ENCODE measurements around the gene ZBTB20. TPM values are rescaled to one million over a fixed set of nuclear protein-coding genes. Genes with fewer than 3 reads are reported as not detected.

ZBTB20 gene
- total and polyA plus RNA-seq, 2 of the 4 experiments (the other 2 are of a cell fraction): 0.75 to 14.7 TPM

DNA sequence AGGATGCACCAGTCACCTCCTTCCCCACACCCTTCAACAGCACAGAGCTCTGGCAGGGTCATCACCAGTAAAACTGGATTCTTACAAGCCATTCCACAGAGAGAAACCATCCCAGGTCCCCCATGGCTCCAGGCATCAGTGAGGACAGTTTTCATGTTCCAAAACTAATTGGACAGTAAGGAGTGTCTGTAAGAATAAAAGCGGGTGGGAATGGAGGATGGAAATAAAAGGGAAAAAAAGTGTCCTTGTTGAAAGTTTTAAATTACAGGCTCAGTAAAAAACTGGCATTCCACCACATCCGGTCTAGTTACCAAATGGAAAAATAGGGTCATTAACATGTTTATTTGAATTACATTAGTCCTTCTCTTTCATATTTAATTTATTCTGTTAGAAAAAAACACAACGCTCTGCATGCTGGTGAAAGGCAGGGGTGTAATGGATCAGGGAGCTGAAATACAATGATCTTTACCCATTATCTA, 735.9 kb downstream of the ZBTB20 start:
- intact Hi-C loops (cut with micrococcal nuclease): loop anchor here (5.0 kb wide), 1 partner anchor 44 kb away; no protein-coding TSS in a partner anchor
- peak; percentile 28; the same call in 1 of the 2 replicates for ATAC-seq (ENCODE audit: low read depth)

More for the DNA sequence above, 735.9 kb downstream of the ZBTB20 start:
- H2BK20ac ChIP-seq (ENCODE audit: low read depth, low read length): peak overlapping the region; percentile 16; the same call in 1 of the 2 replicates
- H3K18ac ChIP-seq (ENCODE audit: low read depth, low read length): 0 out of 2 replicates have a peak overlapping the region, but pooled peaks have one; percentile 5
- peaks cover 16% of the 10 kb centered on the region for H3K4me1 ChIP-seq (ENCODE audit: control insufficient read depth, insufficient read depth, low read length)
- peaks cover 11% of the 10 kb centered on the region; the same call in 1 of the 2 replicates for H3K9me1 ChIP-seq (ENCODE audit: insufficient read depth, low read length)
- H2AK5ac ChIP-seq (ENCODE audit: low read depth, low read length): peak overlapping the region; percentile 25; the same call in 1 of the 2 replicates
- no peak overlapping the region for H3K23ac ChIP-seq (ENCODE audit: low read depth, low read length)
- peak; percentile 59 for DNase-seq
- no peak overlapping the region for H3K9ac ChIP-seq (ENCODE audit: low read depth, low read length)
- no peak overlapping the region; the same call in 1 of the 3 replicates for H2BK15ac ChIP-seq (ENCODE audit: low read depth, low read length)
- peaks cover 12 to 32% of the 10 kb centered on the region in 2 experiments for H3K79me1 ChIP-seq (ENCODE audit: low read depth in 1 of 2, low read length in 2 of 2)
- no peak overlapping the region for H2BK5ac ChIP-seq (ENCODE audit: low read depth, low read length, poor library complexity, severe bottlenecking)
- dilution Hi-C loops (cut with HindIII; ENCODE audit: low sequenced_read_pairs, unreplicated experiment) (no loop called here), in situ Hi-C loops (cut with MboI; ENCODE audit: low sequenced_read_pairs) (no loop called here)
- H4K5ac ChIP-seq (ENCODE audit: low read depth, low read length): no peak overlapping the region
- POLR2A ChIA-PET (ENCODE audit: unreplicated experiment): no interaction called here
- peak overlapping the region; percentile 45; the same call in 1 of the 2 replicates for H4K91ac ChIP-seq (ENCODE audit: insufficient read depth, low read depth, low read length)
- 100% methylated on average over 1 of the region's 3 CpGs; no CpG with 5 or more reads in 1 of the 2 experiments for WGBS, 2 experiments (ENCODE audit: extremely low coverage in 2 of 2, insufficient read length in 1 of 2)
- H3K27me3 ChIP-seq (ENCODE audit: control insufficient read depth, insufficient read depth, low read length): no peaks in the 10 kb centered on the region
- H3K27ac ChIP-seq (ENCODE audit: insufficient read depth, low read length): peak overlapping the region; percentile 12; the same call in 1 of the 2 replicates
- no peak overlapping the region for H2AFZ ChIP-seq (replicated peaks; ENCODE audit: low read length, poor library complexity)
- peak overlapping the region; percentile 61 for H3K4ac ChIP-seq (ENCODE audit: low read depth, low read length)
- H4K8ac ChIP-seq (ENCODE audit: low read depth in 2 of 2, low read length in 2 of 2): peak overlapping the region; percentile 31 to 49; a peak in 2 of 4 replicates
- H3K4me3 ChIP-seq (ENCODE audit: insufficient read depth, low read depth, low read length): no peak overlapping the region
- no peak overlapping the region for H3K14ac ChIP-seq (replicated peaks; ENCODE audit: low read depth, low read length)
- TF ChIP-seq RFX5 (IDR thresholded peaks at IDR 0.05; ENCODE audit: low read depth, low read length): no peak
- TF ChIP-seq RAD21 (IDR thresholded peaks at IDR 0.05; ENCODE audit: low read length): no peak
- TF ChIP-seq NFE2L2 (IDR thresholded peaks at IDR 0.05; ENCODE audit: low read depth, low read length): no peak
- no peak for TF ChIP-seq SMC3 (IDR thresholded peaks at IDR 0.05; ENCODE audit: low read depth, low read length)
- TF ChIP-seq RCOR1 (IDR thresholded peaks at IDR 0.05; ENCODE audit: insufficient replicate concordance, low read length): no peak
- no peak overlapping the region for H2AK9ac ChIP-seq (replicated peaks; ENCODE audit: low read depth, low read length, poor library complexity)
- no peaks in the 10 kb centered on the region for H3K36me3 ChIP-seq (ENCODE audit: control insufficient read depth, insufficient read depth, low read length)
- no peak overlapping the region for H3K56ac ChIP-seq (ENCODE audit: extremely low read depth, insufficient read depth, low read length)
- no peaks in the 10 kb centered on the region for H3K9me3 ChIP-seq (ENCODE audit: control insufficient read depth, insufficient read depth, low read length)
- CTCF ChIA-PET: interaction anchor here (0.9 kb wide), 1 partner anchor 49 kb away, joined by 3 read pairs; no protein-coding TSS in a partner anchor
- BruUV-seq (replicated peaks): no TSS peak
- H2BK120ac ChIP-seq (ENCODE audit: low read depth, low read length): peak overlapping the region; percentile 30; the same call in 1 of the 2 replicates
- H3K4me2 ChIP-seq (ENCODE audit: low read depth, low read length): peak overlapping the region; percentile 60
- H4K20me1 ChIP-seq (ENCODE audit: insufficient read depth, low read length): no peaks in the 10 kb centered on the region

Measured in IMR-90 (cell line).